Tibial nerve (tissue), 4 donors: ENCODE measurements around the gene GSTM2. TPM values are rescaled to one million over a fixed set of nuclear protein-coding genes. Genes with fewer than 3 reads are reported as not detected.
A peak's percentile ranks its signal among the peaks of the same experiment; 100 is the strongest.

Source experiments
- DNase-seq, 2 donors: peaks; one replicate each; pipeline ENCODE4 v3.0.0-alpha.2; 2019; ENCODE audit warnings: low spot score in 2 of 2
- H3K27ac ChIP-seq, 4 donors: fragments of 200-600 bp; sonication (generic) in 3 of 4; one replicate each; pipeline ENCODE4 v1.5.1; 2017 to 2019; ENCODE audit warnings: mild to moderate bottlenecking in 1 of 4
- H3K27me3 ChIP-seq, 2 donors: fragments of 200-600 bp; sonication (generic) in 1 of 2; one replicate each; pipeline versions ENCODE4 v1.5.1 to v1.6.0; 2017 to 2019
- H3K36me3 ChIP-seq, 3 donors: fragments of 200-600 bp; sonication (generic); one replicate each; pipeline ENCODE4 v1.5.1; 2018 to 2019
- H3K4me1 ChIP-seq, 4 donors: fragments of 200-600 bp; sonication (generic) in 3 of 4; one replicate each; pipeline ENCODE4 v1.5.1; 2017 to 2019
- H3K4me3 ChIP-seq, 4 donors: fragments of 200-600 bp; sonication (generic) in 3 of 4; one replicate each; pipeline ENCODE4 v1.5.1; 2017 to 2019; ENCODE audit warnings: mild to moderate bottlenecking in 1 of 4, moderate library complexity in 1 of 4
- H3K9me3 ChIP-seq, 4 donors: fragments of 200-600 bp; sonication (generic) in 3 of 4; one replicate each; pipeline ENCODE4 v1.5.1; 2017 to 2019
- CTCF ChIP-seq, 5 experiments: fragments of 200-600 bp in 3 of 5; fragments of 450-650 bp in 2 of 5; sonication (generic) in 3 of 5; IDR thresholded peaks; one replicate each; pipeline ENCODE4 v1.5.1; 2016 to 2019; ENCODE audit warnings: antibody characterized with exemption in 5 of 5, mild to moderate bottlenecking in 3 of 5, moderate library complexity in 2 of 5
- EP300 ChIP-seq, 2 donors: sonication (generic); formaldehyde crosslinking; IDR thresholded peaks; one replicate each; pipeline ENCODE4 v1.6.1; 2017; ENCODE audit warnings: antibody characterized with exemption in 2 of 2, mild to moderate bottlenecking in 1 of 2
- POLR2A ChIP-seq, 2 donors: fragments of 450-650 bp; IDR thresholded peaks; one replicate each; pipeline ENCODE4 v1.6.1; 2017; ENCODE audit warnings: antibody characterized with exemption in 2 of 2, mild to moderate bottlenecking in 2 of 2, moderate library complexity in 2 of 2
- WGBS, 2 donors: methylation state at CpG; one replicate each; pipeline ENCODE4 v1.1.5; 2018; 5-methylcytosine and 5-hydroxymethylcytosine counted together
- total RNA-seq, 4 donors: library from RNA; depleted of rRNA; stranded (reverse); fragments of >200 nt; gene quantifications; one replicate each; pipeline ENCODE4 v1.1.0, GENCODE V29; 2016

The GSTM2 gene
- total RNA-seq, 4 donors from 2014 or later: 87.1 to 120 (median 103) TPM

GRCh38 chr1:109652402-109652801 is 15.5 kb upstream of the GSTM2 start:
- DNase-seq: no peak
- Histone ChIP-seq H3K27me3 (no peaks in the 10 kb centered on the region), H3K9me3 (no peaks in the 10 kb centered on the region), H3K36me3 (peaks cover 0 to 1% (median 0%) of the 10 kb centered on the region in 3 donors), H3K4me1 (peaks cover 0 to 29% (median 5%) of the 10 kb centered on the region in 4 donors), H3K27ac (no peak overlapping the region), H3K4me3 (no peak overlapping the region)
- 84 to 94% methylated on average over 2 of the region's 2 CpGs for WGBS, 2 donors
- no peak for TF ChIP-seq CTCF (IDR thresholded peaks at IDR 0.05)
- no peak for TF ChIP-seq POLR2A (IDR thresholded peaks at IDR 0.05)
- TF ChIP-seq EP300 (IDR thresholded peaks at IDR 0.05): no peak

DNA sequence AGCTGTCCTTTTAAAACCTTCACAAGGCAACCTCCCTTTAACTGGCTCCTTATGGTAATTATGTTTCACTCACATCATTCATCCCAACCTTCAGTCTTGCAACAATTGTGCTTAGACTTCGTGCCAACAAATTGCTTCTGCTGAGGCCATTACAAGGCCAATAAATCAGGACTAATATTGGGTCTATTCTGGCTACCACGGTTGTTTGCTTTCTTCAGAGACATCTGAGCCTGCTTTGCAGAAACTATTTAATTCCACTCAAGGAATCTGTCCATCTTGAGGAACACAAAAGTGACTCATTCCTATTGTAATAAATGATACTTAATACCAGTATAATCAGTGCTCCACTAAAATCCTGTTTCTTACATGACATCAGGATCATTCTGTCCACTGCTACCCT is 14.6 kb upstream of the GSTM2 start:
- Histone ChIP-seq H3K4me1 (peaks cover 0 to 31% (median 5%) of the 10 kb centered on the region in 4 donors), H3K27ac (no peak overlapping the region), H3K9me3 (no peaks in the 10 kb centered on the region), H3K27me3 (no peaks in the 10 kb centered on the region), H3K36me3 (peaks cover 0 to 11% (median 0%) of the 10 kb centered on the region in 3 donors), H3K4me3 (no peak overlapping the region)
- no peak for TF ChIP-seq POLR2A (IDR thresholded peaks at IDR 0.05)
- no peak for TF ChIP-seq EP300 (IDR thresholded peaks at IDR 0.05)
- no peak for TF ChIP-seq CTCF (IDR thresholded peaks at IDR 0.05)
- 47 to 54% methylated on average over 2 of the region's 2 CpGs for whole genome bisulfite sequencing, 2 donors
- no peak for DNase-seq

GRCh38 chr1:109654519-109654918 is 13.3 kb upstream of the GSTM2 start:
- Histone ChIP-seq H3K27ac (no peak overlapping the region), H3K4me3 (no peak overlapping the region), H3K36me3 (peaks cover 0 to 23% (median 0%) of the 10 kb centered on the region in 3 donors), H3K9me3 (no peaks in the 10 kb centered on the region), H3K27me3 (no peaks in the 10 kb centered on the region), H3K4me1 (peaks cover 0 to 25% (median 5%) of the 10 kb centered on the region in 4 donors)
- DNase-seq: no peak
- 87 to 91% methylated on average over 12 of the region's 12 CpGs for WGBS, 2 donors
- TF ChIP-seq EP300 (IDR thresholded peaks at IDR 0.05) (no peak), POLR2A (IDR thresholded peaks at IDR 0.05) (no peak), CTCF (IDR thresholded peaks at IDR 0.05) (no peak)

- H3K9me3 ChIP-seq: no peaks in the 10 kb centered on the region
- peaks cover 0 to 24% (median 5%) of the 10 kb centered on the region in 4 donors for H3K4me1 ChIP-seq
- peak; percentile 74 to 77 for DNase-seq
- H3K27me3 ChIP-seq: no peaks in the 10 kb centered on the region
- H3K4me3 ChIP-seq: peak within 1 kb of the TSS; percentile 74 to 79 (median 74)
- peaks cover 0 to 35% (median 0%) of the 10 kb centered on the region in 3 donors for H3K36me3 ChIP-seq
- TF ChIP-seq POLR2A (IDR thresholded peaks at IDR 0.05) (peak in 1 of 2 donors; percentile 44), CTCF (IDR thresholded peaks at IDR 0.05) (peak in 2 of 5 experiments; percentile 8 to 50), EP300 (IDR thresholded peaks at IDR 0.05) (peak in 1 of 2 donors; percentile 76)
- WGBS, 2 donors: 0 to 3% methylated on average over 39 to 43 of the region's 54 CpGs
- peak within 1 kb of the TSS; percentile 80 to 93 (median 82) for H3K27ac ChIP-seq
These were observed 12.0 kb upstream of the GSTM2 start, which contains the start of gene GSTM4 for GRCh38 chr1:109655615-109656519. TSS of gene GSTM4 (plus strand) at chr1:109656099. CDS start at chr1:109656390, 291 bp downstream.

GRCh38 chr1:109657395-109657794 is 10.5 kb upstream of the GSTM2 start:
- no peak for DNase-seq

More at GRCh38 chr1:109657395-109657794, 10.5 kb upstream of the GSTM2 start:
- 87% methylated on average over 4 of the region's 4 CpGs for WGBS, 2 donors
- Histone ChIP-seq H3K4me3 (no peak overlapping the region), H3K4me1 (peaks cover 0 to 24% (median 5%) of the 10 kb centered on the region in 4 donors), H3K36me3 (peaks cover 0 to 43% (median 0%) of the 10 kb centered on the region in 3 donors), H3K9me3 (no peaks in the 10 kb centered on the region), H3K27me3 (no peaks in the 10 kb centered on the region), H3K27ac (no peak overlapping the region)
- TF ChIP-seq POLR2A (IDR thresholded peaks at IDR 0.05): no peak
- TF ChIP-seq EP300 (IDR thresholded peaks at IDR 0.05): no peak
- no peak for TF ChIP-seq CTCF (IDR thresholded peaks at IDR 0.05)
